Measurements from ENCODE around the gene HIKESHI. TPM values are rescaled to one million over a fixed set of nuclear protein-coding genes. Genes with fewer than 3 reads are reported as not detected.
"Not testable (repeated sequence)": the region's sequence is repeated elsewhere in the genome, so short reads cannot be mapped to it uniquely, and the experiment has no call there.

Gene HIKESHI
- total and polyA plus RNA-seq, 2 donors (not counting 1 experiment from before 2014, with no cell fraction given) = 24.4 to 28.0 TPM

DNA sequence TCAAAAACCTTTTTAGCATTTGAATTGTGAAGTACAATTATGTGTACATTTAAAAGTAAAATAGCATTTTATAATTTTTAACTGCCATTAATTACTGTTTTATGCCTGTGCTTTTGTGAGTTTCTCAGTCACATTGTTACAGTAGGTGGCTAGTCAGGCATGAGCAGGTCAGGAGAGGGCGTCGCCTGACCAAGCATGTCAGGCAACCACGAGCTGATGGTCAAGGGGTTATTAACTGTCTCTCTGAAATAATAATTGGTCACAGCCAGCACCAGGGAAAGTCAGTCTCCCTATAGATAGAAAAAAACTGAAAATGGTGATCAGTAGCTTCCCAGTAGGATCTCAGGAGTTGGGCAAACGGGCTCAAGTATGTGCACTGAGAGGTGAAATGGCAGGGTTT lies 53.2 kb downstream of the HIKESHI start:
- intact Hi-C loops (cut with micrococcal nuclease) = no loop called here

GRCh38 chr11:86357412-86357811 lies 55.4 kb downstream of the HIKESHI start:
- H3K4me1 Mint-ChIP-seq; H3K9me3 Mint-ChIP-seq (ENCODE audit: insufficient read depth); intact Hi-C loops (cut with micrococcal nuclease); H3K27ac Mint-ChIP-seq; ATAC-seq (ENCODE audit: low read depth); H3K79me2 ChIP-seq (ENCODE audit: control insufficient read depth, insufficient read depth, low read length); H3K4me2 ChIP-seq (replicated peaks; ENCODE audit: low read depth, low read length, poor library complexity, severe bottlenecking); H3K4me3 ChIP-seq (ENCODE audit: control extremely low read depth in 1 of 5, extremely low read depth in 1 of 5, insufficient read depth in 1 of 5, low read depth in 2 of 5, low read length in 4 of 5); DNase-seq; H3K27me3 ChIP-seq (replicated peaks in 1 of 4; ENCODE audit: control extremely low read depth in 1 of 4, control insufficient read depth in 3 of 4, insufficient read depth in 4 of 4, low read length in 3 of 4); H3K9me3 ChIP-seq (ENCODE audit: control extremely low read depth in 1 of 3, control insufficient read depth in 2 of 3, insufficient read depth in 1 of 3, low read length in 2 of 3); H3K4me1 ChIP-seq (ENCODE audit: control insufficient read depth in 2 of 2, insufficient read depth in 2 of 2, low read length in 2 of 2); H3K9ac ChIP-seq (ENCODE audit: low read length); H2AFZ ChIP-seq (ENCODE audit: insufficient read depth, low read depth, low read length, poor library complexity, severe bottlenecking); H3K4me3 Mint-ChIP-seq; H3K36me3 ChIP-seq (replicated peaks in 1 of 2; ENCODE audit: control extremely low read depth in 1 of 2, control insufficient read depth in 1 of 2, extremely low read depth in 1 of 2, insufficient read depth in 2 of 2, low read length in 1 of 2); POLR2A ChIA-PET; H4K20me1 ChIP-seq (ENCODE audit: control insufficient read depth, insufficient read depth, low read length, poor library complexity, severe bottlenecking); CTCF ChIA-PET; H3K27ac ChIP-seq (ENCODE audit: low read length in 2 of 2); H3K27me3 Mint-ChIP-seq: not testable (repeated sequence)
- WGBS (ENCODE audit: insufficient coverage) = 100% methylated on average over 1 of the region's 4 CpGs

More for the DNA sequence above, 53.2 kb downstream of the HIKESHI start:
- Histone ChIP-seq H3K4me2 (replicated peaks; ENCODE audit: low read depth, low read length, poor library complexity, severe bottlenecking) (no peak overlapping the region), H3K79me2 (ENCODE audit: control insufficient read depth, insufficient read depth, low read length) (no peaks in the 10 kb centered on the region), H3K36me3 (replicated peaks in 1 of 2; ENCODE audit: control extremely low read depth in 1 of 2, control insufficient read depth in 1 of 2, extremely low read depth in 1 of 2, insufficient read depth in 2 of 2, low read length in 1 of 2) (no peaks in the 10 kb centered on the region), H3K27ac (ENCODE audit: low read length in 2 of 2) (no peak overlapping the region), H3K9ac (ENCODE audit: low read length) (no peak overlapping the region), H4K20me1 (ENCODE audit: control insufficient read depth, insufficient read depth, low read length, poor library complexity, severe bottlenecking) (no peaks in the 10 kb centered on the region), H3K9me3 (ENCODE audit: control extremely low read depth in 1 of 3, control insufficient read depth in 2 of 3, insufficient read depth in 1 of 3, low read length in 2 of 3) (no peaks in the 10 kb centered on the region), H3K4me1 (ENCODE audit: control insufficient read depth in 2 of 2, insufficient read depth in 2 of 2, low read length in 2 of 2) (no peaks in the 10 kb centered on the region), H3K27me3 (replicated peaks in 1 of 4; ENCODE audit: control extremely low read depth in 1 of 4, control insufficient read depth in 3 of 4, insufficient read depth in 4 of 4, low read length in 3 of 4) (no peaks in the 10 kb centered on the region), H2AFZ (ENCODE audit: insufficient read depth, low read depth, low read length, poor library complexity, severe bottlenecking) (no peak overlapping the region), H3K4me3 (ENCODE audit: control extremely low read depth in 1 of 5, extremely low read depth in 1 of 5, insufficient read depth in 1 of 5, low read depth in 2 of 5, low read length in 4 of 5) (no peak overlapping the region)
- POLR2A ChIA-PET = no interaction called here
- Mint-ChIP-seq H3K9me3 (ENCODE audit: insufficient read depth) (no peaks in the 10 kb centered on the region), H3K4me1 (no peaks in the 10 kb centered on the region), H3K27ac (no peak overlapping the region), H3K4me3 (no peak overlapping the region), H3K27me3 (peaks cover 3% of the 10 kb centered on the region)
- CTCF ChIA-PET = no interaction called here
- DNase-seq (no peak), ATAC-seq (ENCODE audit: low read depth) (no peak)
- WGBS (ENCODE audit: insufficient coverage) = 89% methylated on average over 3 of the region's 4 CpGs
- TF ChIP-seq EZH2 (IDR thresholded peaks at IDR 0.05; ENCODE audit: borderline replicate concordance, insufficient read depth, low read depth, low read length, poor library complexity, severe bottlenecking) (no peak), CTCF (IDR thresholded peaks at IDR 0.05) (no peak)

Measured in B cell (primary cell).